Mucosa of rectum (tissue), 2 donors: ENCODE results near the gene CR1.
"Not testable (repeated sequence)": the region's sequence is repeated elsewhere in the genome, so short reads cannot be mapped to it uniquely, and the experiment has no call there.

Experiments
- H3K27ac ChIP-seq, 2 donors: one replicate each; pipeline ENCODE4 v1.7.0; 2013; ENCODE audit warnings: inconsistent platforms in 2 of 2, low read depth in 2 of 2, low read length in 2 of 2
- H3K27me3 ChIP-seq, 2 donors: one replicate each; pipeline ENCODE4 v1.7.0; 2013; ENCODE audit warnings: low read length in 2 of 2; ENCODE audit not compliant: control insufficient read depth in 2 of 2, insufficient read depth in 2 of 2
- H3K36me3 ChIP-seq, 2 donors: one replicate each; pipeline ENCODE4 v1.7.0; 2013; ENCODE audit warnings: low read length in 2 of 2; ENCODE audit not compliant: control insufficient read depth in 2 of 2, insufficient read depth in 2 of 2
- H3K4me1 ChIP-seq, 2 donors: one replicate each; pipeline ENCODE4 v1.7.0; 2013; ENCODE audit warnings: low read length in 2 of 2, mild to moderate bottlenecking in 1 of 2; ENCODE audit not compliant: control insufficient read depth in 2 of 2, insufficient read depth in 2 of 2
- H3K4me3 ChIP-seq, 2 donors: one replicate each; pipeline ENCODE4 v1.7.0; 2013; ENCODE audit warnings: low read length in 2 of 2
- H3K9ac ChIP-seq, 2 donors: one replicate each; pipeline ENCODE4 v1.7.0; 2013; ENCODE audit warnings: low read length in 2 of 2, low read depth in 1 of 2, mild to moderate bottlenecking in 1 of 2
- H3K9me3 ChIP-seq, 2 donors: one replicate each; pipeline ENCODE4 v1.7.0; 2013; ENCODE audit warnings: low read length in 2 of 2; ENCODE audit not compliant: control insufficient read depth in 2 of 2
- donor health status: healthy.
- donor health status: Normal muscosa, but diverticular disease.

The CR1 gene

DNA sequence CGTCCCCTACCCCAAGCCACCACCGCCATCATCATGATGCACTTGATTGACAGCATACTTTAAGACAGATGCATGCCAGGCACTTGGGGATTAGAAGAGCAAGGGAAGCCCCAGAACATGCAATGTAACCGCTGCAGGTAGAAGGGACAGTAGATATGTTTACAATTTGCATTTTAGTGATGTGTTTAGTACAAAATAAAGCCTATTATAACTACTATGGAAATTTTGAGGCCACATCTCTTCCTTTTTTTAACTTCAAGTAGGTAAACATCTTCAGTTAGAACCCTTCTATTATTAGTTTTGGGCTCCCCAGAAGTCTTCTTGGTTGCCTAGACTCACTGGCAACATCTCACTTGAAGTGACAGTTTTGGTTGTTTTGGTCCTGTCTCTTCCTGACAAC lies 174.2 kb downstream of the CR1 start:
- Histone ChIP-seq H3K27me3 (peaks cover 10 to 20% of the 10 kb centered on the region in 2 donors), H3K36me3 (no peaks in the 10 kb centered on the region), H3K9me3 (no peaks in the 10 kb centered on the region), H3K9ac (no peak overlapping the region), H3K4me3 (no peak overlapping the region), H3K27ac (no peak overlapping the region), H3K4me1 (no peaks in the 10 kb centered on the region)

DNA sequence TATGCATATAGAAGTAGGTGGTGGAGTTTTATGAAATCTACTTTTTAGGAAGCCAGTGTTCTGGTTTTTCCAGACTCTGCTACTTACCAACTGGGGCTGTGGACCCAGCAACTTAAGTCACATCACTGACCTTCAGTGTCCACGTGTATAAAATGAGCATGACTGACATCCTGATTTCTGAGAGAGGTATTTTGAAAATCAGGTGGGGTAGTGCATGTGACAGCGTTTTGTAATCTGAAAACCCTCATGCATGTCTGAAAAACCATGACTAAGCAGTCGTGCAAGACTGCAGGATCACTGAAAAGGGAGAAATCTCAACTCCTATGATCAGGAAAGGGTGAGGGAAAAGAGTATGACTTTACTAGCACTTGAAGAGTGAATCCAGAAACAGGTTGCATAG lies 175.0 kb downstream of the CR1 start:
- H3K36me3 ChIP-seq: no peaks in the 10 kb centered on the region
- no peak overlapping the region for H3K4me3 ChIP-seq
- no peaks in the 10 kb centered on the region for H3K9me3 ChIP-seq
- peaks cover 10 to 20% of the 10 kb centered on the region in 2 donors for H3K27me3 ChIP-seq
- no peak overlapping the region for H3K9ac ChIP-seq
- no peaks in the 10 kb centered on the region for H3K4me1 ChIP-seq
- H3K27ac ChIP-seq: no peak overlapping the region

DNA sequence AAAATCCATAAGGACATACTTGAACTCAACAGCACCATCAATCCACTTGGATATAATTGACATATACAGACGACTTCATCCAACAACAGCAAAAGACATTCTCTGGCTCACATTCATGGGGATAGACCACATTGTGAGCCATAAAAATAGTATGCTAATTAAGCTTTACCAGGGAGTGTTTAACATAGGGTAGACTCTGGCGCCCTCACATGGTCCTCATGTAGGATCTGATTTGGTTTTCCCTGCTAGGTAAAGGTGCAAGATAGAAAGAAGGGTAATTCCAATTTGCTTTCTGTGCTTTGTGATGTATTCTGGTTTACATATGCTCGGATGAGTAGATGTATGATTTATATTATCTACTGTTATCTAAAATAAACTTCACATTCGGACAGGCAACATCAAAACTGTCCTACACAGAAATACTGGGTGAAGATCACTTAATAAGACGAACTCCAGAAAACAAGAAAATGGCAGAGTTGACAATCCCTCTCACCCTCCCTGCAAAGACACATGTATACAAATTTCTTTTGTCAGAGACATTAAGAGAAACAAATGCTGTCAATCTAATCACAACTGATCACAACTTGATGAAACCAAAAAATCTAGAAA lies 176.7 kb downstream of the CR1 start:
- no peaks in the 10 kb centered on the region for H3K9me3 ChIP-seq
- H3K4me3 ChIP-seq: no peak overlapping the region
- no peaks in the 10 kb centered on the region for H3K36me3 ChIP-seq
- H3K27ac ChIP-seq: no peak overlapping the region
- H3K9ac ChIP-seq: no peak overlapping the region
- H3K4me1 ChIP-seq: no peaks in the 10 kb centered on the region
- H3K27me3 ChIP-seq: peaks cover 8 to 15% of the 10 kb centered on the region in 2 donors

DNA sequence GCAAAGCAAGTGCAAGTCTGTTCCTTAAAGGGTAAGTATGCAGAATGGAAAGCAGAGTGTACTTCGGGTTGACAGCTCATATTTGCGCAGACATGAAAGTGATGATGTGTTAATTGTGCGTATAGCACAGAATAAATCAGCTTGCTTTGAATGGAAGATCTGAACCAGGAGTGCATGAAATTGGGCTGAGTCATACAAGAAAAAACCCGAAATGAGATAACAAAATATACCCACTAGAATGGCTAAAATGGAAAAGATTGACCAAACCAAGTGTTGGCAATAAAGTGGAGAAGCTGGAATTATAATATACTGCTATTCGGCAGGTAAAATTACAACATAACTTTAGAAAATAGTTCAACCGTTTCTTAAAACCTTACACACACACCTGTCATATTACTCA lies 177.4 kb downstream of the CR1 start:
- no peak overlapping the region for H3K27ac ChIP-seq
- H3K27me3 ChIP-seq: peaks cover 8 to 15% of the 10 kb centered on the region in 2 donors
- no peaks in the 10 kb centered on the region for H3K4me1 ChIP-seq
- no peaks in the 10 kb centered on the region for H3K9me3 ChIP-seq
- H3K4me3 ChIP-seq: no peak overlapping the region
- no peaks in the 10 kb centered on the region for H3K36me3 ChIP-seq
- no peak overlapping the region for H3K9ac ChIP-seq

DNA sequence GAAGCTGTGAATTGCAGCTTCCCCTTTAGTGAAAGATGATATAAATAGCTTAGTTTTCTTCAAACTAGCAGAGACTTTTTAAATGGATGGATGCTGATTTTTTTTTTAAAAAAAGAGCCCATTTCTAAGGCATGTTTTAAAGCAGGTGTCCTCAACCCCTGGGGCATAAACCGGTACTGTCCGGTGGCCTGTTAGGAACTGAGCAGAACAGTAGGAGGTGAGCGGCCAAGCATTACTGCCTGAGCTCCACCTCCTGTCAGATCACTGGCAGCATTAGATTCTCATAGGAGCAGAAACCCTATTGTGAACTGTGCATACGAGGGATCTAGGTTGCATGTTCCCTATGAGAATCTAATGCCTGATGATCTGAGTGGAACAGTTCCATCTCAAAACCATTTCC lies 180.2 kb downstream of the CR1 start:
- Histone ChIP-seq H3K27ac (no peak overlapping the region), H3K9ac (no peak overlapping the region), H3K4me3 (no peak overlapping the region), H3K9me3 (no peaks in the 10 kb centered on the region), H3K36me3 (no peaks in the 10 kb centered on the region), H3K27me3 (peaks cover 0 to 2% of the 10 kb centered on the region in 2 donors), H3K4me1 (no peaks in the 10 kb centered on the region)

DNA sequence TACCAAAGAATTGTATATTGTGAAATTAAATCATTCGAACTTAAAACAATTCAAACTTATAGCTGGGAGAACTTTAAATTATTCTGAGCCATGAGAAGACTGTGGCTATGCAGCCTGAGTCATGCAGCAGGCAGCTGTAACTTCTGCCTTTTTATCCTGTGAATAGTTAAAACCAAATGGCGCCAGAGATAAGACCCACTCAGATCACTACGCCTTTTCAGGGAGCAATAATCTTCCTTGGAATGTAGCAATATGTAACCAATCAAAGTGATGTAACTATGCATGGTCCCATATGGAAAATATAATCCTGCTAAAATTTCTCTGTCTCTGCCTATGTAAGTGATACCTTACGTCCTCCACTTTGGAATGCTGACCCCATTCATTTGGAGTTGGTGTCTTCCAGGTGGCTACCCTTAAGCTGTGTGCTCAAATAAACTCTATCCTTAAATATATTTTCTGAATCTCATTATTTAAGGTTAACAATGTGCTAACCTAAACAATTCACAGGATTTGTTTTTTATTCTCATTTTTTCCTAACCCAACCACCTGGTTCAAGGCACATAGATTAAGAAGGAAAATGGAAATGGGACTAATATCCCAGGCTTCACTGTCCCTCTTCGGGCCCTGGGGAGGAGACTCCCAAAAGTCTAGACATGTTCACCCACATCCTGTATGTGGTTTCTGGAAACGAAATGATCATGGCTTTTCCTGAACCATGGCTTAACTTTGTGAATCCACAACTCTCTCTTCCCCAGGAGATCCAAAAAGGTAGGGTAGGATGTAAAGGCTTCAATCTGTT lies 184.8 kb downstream of the CR1 start:
- not testable (repeated sequence) for H3K9ac ChIP-seq, H3K4me3 ChIP-seq, H3K9me3 ChIP-seq, H3K27ac ChIP-seq, H3K27me3 ChIP-seq, H3K4me1 ChIP-seq, H3K36me3 ChIP-seq

DNA sequence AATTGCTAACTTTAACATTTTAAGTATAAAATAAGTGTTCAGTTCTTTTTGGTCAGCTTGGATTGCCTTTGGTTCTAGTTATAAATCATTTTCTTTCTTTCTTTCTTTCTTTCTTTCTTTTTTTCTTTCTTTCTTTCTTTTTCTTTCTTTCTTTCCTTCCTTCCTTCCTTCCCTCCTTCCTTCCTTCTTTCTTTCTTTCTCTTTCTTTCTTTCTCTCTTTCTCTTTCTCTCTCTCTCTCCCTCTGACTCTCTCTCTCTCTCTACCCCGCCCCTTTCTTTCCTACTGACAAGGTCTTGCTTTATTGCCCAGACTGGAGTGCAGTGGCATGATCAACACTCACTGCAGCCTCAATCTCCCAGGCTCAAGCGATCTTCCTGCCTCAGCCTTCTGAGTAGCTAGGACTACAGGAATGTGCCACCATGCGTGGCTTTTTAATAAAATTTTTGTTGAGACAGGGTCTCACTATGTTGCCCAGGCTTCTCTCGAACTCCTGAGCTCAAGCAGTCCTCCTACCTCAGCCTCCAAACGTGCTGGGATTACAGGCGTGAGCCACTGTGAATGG lies 187.0 kb downstream of the CR1 start:
- not testable (repeated sequence) for H3K4me1 ChIP-seq, H3K36me3 ChIP-seq, H3K27ac ChIP-seq, H3K4me3 ChIP-seq, H3K27me3 ChIP-seq, H3K9me3 ChIP-seq, H3K9ac ChIP-seq

DNA sequence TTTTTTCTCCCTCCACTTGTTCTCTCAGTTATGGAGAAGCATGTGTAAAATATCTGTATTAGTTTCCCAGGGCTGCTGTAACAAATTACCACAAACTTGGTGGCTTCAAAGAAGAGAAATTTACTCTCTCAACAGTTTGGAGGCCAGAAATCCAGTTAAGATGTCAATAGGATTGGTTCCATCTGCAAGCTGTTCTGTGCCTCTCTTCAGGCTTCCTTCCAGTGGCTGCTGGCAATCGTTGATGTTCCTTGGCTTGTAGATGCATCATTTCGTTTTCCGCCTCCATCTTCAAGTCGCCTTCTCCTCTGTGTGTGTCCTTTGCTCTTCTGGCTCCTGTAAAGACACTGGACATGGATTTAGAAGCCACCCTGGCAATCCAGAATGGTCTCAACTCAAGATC lies 194.6 kb downstream of the CR1 start:
- not testable (repeated sequence) for H3K9ac ChIP-seq, H3K27ac ChIP-seq, H3K27me3 ChIP-seq, H3K9me3 ChIP-seq, H3K4me3 ChIP-seq, H3K4me1 ChIP-seq, H3K36me3 ChIP-seq

DNA sequence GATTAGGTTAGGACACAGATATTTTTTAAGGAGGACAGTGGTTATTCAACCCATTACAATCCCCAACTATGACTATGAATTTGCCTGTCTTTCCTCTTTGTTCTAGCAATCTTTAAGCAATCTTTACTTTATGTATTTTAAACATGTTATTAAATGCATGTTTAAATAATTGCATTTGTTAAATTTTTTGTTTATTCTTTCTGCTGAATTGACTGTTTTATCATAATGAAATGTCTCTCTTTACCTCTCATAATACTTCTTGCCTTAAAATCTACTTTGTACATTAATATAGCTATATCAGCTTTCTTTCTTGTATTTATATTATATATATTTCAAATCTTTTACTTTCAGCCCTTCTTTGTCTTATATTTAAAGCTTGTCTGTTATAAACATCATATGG lies 195.1 kb downstream of the CR1 start:
- Histone ChIP-seq H3K27me3 (no peaks in the 10 kb centered on the region), H3K4me1 (no peaks in the 10 kb centered on the region), H3K36me3 (no peaks in the 10 kb centered on the region), H3K9me3 (no peaks in the 10 kb centered on the region), H3K9ac (no peak overlapping the region), H3K4me3 (no peak overlapping the region), H3K27ac (no peak overlapping the region)
